GM21423 (cell line): ENCODE results near the gene IER2.
"Not testable (repeated sequence)": the region's sequence is repeated elsewhere in the genome, so short reads cannot be mapped to it uniquely, and the experiment has no call there.

Experiments used
- ATAC-seq: cut with Tn5 transposase; IDR thresholded peaks from one replicate; pipeline ENCODE4 v1.9.1; 2021; ENCODE audit warnings: mild to moderate bottlenecking, moderate library complexity; ENCODE audit not compliant: unreplicated experiment

IER2 gene

DNA sequence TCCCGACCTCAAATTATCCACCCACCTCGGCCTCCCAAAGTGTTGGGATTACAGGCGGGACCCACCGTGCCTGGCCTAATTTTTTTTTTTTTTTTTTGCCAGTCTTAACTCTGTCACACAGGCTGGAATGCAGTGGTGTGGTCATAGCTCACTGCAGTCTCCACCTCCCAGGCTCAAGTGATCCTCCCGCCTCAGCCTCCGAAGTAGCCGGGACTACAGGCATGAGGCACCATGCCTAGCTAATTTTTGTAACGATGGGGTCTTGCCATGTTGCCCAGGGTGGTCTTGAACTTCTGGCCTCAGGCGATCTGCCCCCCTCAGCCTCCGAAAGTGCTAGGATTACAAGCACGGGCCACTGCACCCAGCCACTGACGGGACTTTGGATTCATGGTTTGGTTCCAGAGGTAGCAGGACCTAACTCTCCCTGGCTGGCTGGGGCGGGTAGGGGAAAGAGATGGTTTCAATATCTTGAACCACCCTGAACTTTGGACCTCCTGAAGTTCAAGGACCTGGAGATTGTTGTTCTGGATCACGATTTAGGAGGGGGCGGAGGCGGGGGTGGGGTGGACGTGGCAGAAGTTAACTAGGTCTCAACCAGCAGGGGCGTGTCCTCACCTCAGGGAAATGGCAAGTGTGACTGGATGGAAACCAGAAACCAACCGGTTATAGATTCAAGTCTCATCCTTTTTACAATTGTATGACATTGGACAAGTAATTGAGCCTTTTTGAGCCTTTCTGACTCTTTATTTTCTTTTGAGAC is 40.8 kb downstream of the IER2 start:
- ATAC-seq = no peak

DNA sequence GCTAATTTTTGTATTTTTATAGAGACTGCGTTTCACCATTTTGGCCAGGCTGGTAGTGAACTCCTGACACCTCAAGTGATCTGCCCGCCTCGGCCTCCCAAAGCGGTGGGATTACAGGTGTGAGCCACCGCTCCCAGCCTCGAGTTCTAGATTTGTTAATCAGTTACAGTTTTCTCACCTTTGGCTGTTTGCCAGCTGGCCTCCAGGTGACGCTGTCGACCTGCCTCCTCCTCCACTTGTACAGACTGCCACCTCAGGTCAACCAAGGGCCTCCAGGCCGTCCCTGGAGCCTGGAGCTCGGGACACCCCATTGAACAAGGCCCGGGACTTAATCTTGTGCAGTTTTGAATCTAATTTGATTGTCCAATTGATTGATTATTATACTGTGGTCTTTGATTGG is 45.5 kb downstream of the IER2 start:
- ATAC-seq = no peak

DNA sequence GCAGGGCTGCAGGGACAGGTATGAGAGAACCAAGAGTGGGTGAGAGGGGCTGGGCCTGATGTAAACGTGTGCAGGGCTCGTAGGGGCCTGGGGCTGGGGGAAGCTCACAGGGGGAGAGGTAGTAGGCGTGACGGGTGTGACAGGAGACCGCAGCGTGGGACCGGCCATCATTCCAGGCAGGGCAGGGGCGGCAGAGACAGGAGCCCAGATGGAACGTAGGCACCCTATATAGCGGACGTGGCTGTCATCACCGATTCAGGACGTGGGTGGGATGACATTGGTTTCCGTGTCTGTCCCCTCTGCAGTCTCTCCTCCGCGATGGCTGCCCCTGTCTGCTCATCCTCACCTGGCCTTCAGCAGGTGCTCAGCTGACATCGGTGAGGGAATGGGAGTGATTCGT is 48.4 kb downstream of the IER2 start:
- ATAC-seq = no peak

GRCh38 chr19:13202112-13202511 is 51.9 kb downstream of the IER2 start:
- ATAC-seq = not testable (repeated sequence)
